H1 (cell line): ENCODE data around the gene LYL1. TPM values are rescaled to one million over a fixed set of nuclear protein-coding genes. Genes with fewer than 3 reads are reported as not detected.
A peak's percentile ranks its signal among the peaks of the same experiment; 100 is the strongest.

Experiments
- CTCF ChIA-PET: fragments of 300-600 bp; sonication (Branson Sonifier 250); formaldehyde crosslinking; loops from one replicate; lab custom pipeline; 2021; ENCODE audit not compliant: partially characterized antibody; lab: Charles Lee
- POLR2A ChIA-PET: fragments of 300-600 bp; sonication (Branson Sonifier 250); formaldehyde crosslinking; loops from one replicate; lab custom pipeline; 2021; ENCODE audit warnings: inconsistent platforms; ENCODE audit not compliant: partially characterized antibody; lab: Charles Lee
- DNase-seq, 2 experiments: peaks; one replicate each; pipeline versions ENCODE4 v3.0.0 to v3.0.0-alpha.2; 2010 to 2022; ENCODE audit warnings: low spot score in 2 of 2, low read depth in 1 of 2, mixed read lengths in 1 of 2
- FAIRE-seq: peaks from 2 replicates; lab custom pipeline; 2011; peaks lifted over from hg19 to GRCh38; lab: Jason Lieb, UNC
- H2AFZ ChIP-seq: 2 replicates; pipeline ENCODE4 v1.8.1; 2012; ENCODE audit warnings: low read length, inconsistent platforms
- H2AK5ac ChIP-seq: 2 replicates; pipeline ENCODE4 v1.6.1; 2013; ENCODE audit warnings: low read depth, low read length
- H2BK120ac ChIP-seq: replicated peaks from 2 replicates; pipeline ENCODE3; 2013; ENCODE audit warnings: low read depth, low read length, inconsistent platforms
- H2BK12ac ChIP-seq: 2 replicates; pipeline ENCODE4 v1.6.1; 2013; ENCODE audit warnings: low read depth, low read length
- H2BK15ac ChIP-seq: 2 replicates; pipeline ENCODE4 v1.6.1; 2013; ENCODE audit warnings: low read length
- H2BK20ac ChIP-seq: 2 replicates; pipeline ENCODE4 v1.6.1; 2013; ENCODE audit warnings: low read length
- H2BK5ac ChIP-seq: 2 replicates; pipeline ENCODE4 v1.6.1; 2013; ENCODE audit warnings: low read depth, low read length
- H3K14ac ChIP-seq: 2 replicates; pipeline ENCODE4 v1.6.1; 2013; ENCODE audit warnings: inconsistent platforms; ENCODE audit not compliant: insufficient read length
- H3K18ac ChIP-seq: 2 replicates; pipeline ENCODE4 v1.6.1; 2013; ENCODE audit warnings: low read length; ENCODE audit errors: extremely low read depth
- H3K23ac ChIP-seq: 2 replicates; pipeline ENCODE4 v1.6.1; 2013; ENCODE audit warnings: inconsistent platforms; ENCODE audit not compliant: insufficient read length
- H3K23me2 ChIP-seq: 2 replicates; pipeline ENCODE4 v1.6.1; 2013; ENCODE audit warnings: low read depth, low read length
- H3K27ac ChIP-seq: 2 replicates; pipeline ENCODE4 v1.6.1; 2011; ENCODE audit warnings: low read depth, low read length, inconsistent platforms
- H3K27me3 ChIP-seq, 4 experiments: replicated peaks in 1 of 4; 1 replicate in 1 of 4; 2 replicates in 3 of 4; pipeline versions ENCODE4 v1.6.1 to v1.8.1; 2011 to 2013; ENCODE audit warnings: low read length in 3 of 4, mild to moderate bottlenecking in 3 of 4, inconsistent platforms in 2 of 4, mixed read lengths in 2 of 4, moderate library complexity in 1 of 4; ENCODE audit not compliant: control insufficient read depth in 3 of 4, insufficient read depth in 3 of 4; ENCODE audit errors: extremely low read depth in 1 of 4
- H3K36me3 ChIP-seq, 4 experiments: 2 replicates each; pipeline versions ENCODE4 v1.6.1 to v1.8.1; 2011 to 2013; ENCODE audit warnings: mild to moderate bottlenecking in 4 of 4, low read length in 3 of 4, moderate library complexity in 2 of 4, control low read depth in 1 of 4, inconsistent platforms in 1 of 4; ENCODE audit not compliant: insufficient read depth in 4 of 4, control insufficient read depth in 2 of 4
- H3K4ac ChIP-seq: replicated peaks from 2 replicates; pipeline ENCODE3; 2013; ENCODE audit warnings: low read length, low read depth, mixed read lengths, inconsistent platforms; ENCODE audit not compliant: insufficient read length
- H3K4me1 ChIP-seq, 4 experiments: replicated peaks in 1 of 4; 1 replicate in 1 of 4; 2 replicates in 3 of 4; pipeline versions ENCODE4 v1.6.1 to v1.8.1; 2011 to 2013; ENCODE audit warnings: low read length in 3 of 4, inconsistent platforms in 2 of 4, mixed read lengths in 1 of 4; ENCODE audit not compliant: insufficient read depth in 4 of 4, control insufficient read depth in 3 of 4
- H3K4me2 ChIP-seq, 2 experiments: 2 replicates each; pipeline versions ENCODE4 v1.6.1 to v1.8.1; 2011 to 2013; ENCODE audit warnings: low read depth in 2 of 2, low read length in 2 of 2, control low read depth in 1 of 2, inconsistent platforms in 1 of 2, mild to moderate bottlenecking in 1 of 2; ENCODE audit not compliant: insufficient read depth in 1 of 2
- H3K4me3 ChIP-seq, 4 experiments: fragments of 200-600, 300-600 bp in 1 of 4; sonication (generic), shearing (Covaris generic), sonication (Bioruptor Twin) in 1 of 4; 2 replicates each; pipeline versions ENCODE4 v1.5.1 to v1.8.1; 2011 to 2016; ENCODE audit warnings: low read length in 4 of 4, low read depth in 3 of 4, control low read depth in 2 of 4, inconsistent platforms in 2 of 4, mild to moderate bottlenecking in 2 of 4, mixed read lengths in 1 of 4, moderate library complexity in 1 of 4; ENCODE audit not compliant: insufficient read depth in 2 of 4; ENCODE audit errors: extremely low read depth in 1 of 4
- H3K56ac ChIP-seq: replicated peaks from 2 replicates; pipeline ENCODE3; 2013; ENCODE audit warnings: low read depth, mild to moderate bottlenecking, mixed read lengths, low read length, inconsistent platforms; ENCODE audit not compliant: insufficient read length
- H3K79me1 ChIP-seq: 2 replicates; pipeline ENCODE4 v1.6.1; 2013; ENCODE audit warnings: low read depth, low read length, control low read depth
- H3K79me2 ChIP-seq, 2 experiments: 2 replicates each; pipeline versions ENCODE4 v1.6.1 to v1.8.1; 2012 to 2013; ENCODE audit warnings: low read length in 2 of 2, mild to moderate bottlenecking in 2 of 2, inconsistent platforms in 1 of 2; ENCODE audit not compliant: insufficient read depth in 2 of 2, control insufficient read depth in 1 of 2
- H3K9ac ChIP-seq, 4 experiments: replicated peaks in 1 of 4; 1 replicate in 1 of 4; 2 replicates in 3 of 4; pipeline versions ENCODE4 v1.6.1 to v1.8.1; 2011 to 2013; ENCODE audit warnings: low read depth in 3 of 4, low read length in 3 of 4, control low read depth in 2 of 4, mild to moderate bottlenecking in 2 of 4, moderate library complexity in 2 of 4, inconsistent platforms in 1 of 4; ENCODE audit errors: extremely low read depth in 1 of 4
- H3K9me3 ChIP-seq, 2 experiments: 2 replicates each; pipeline versions ENCODE4 v1.6.1 to v1.8.1; 2012 to 2013; ENCODE audit warnings: mild to moderate bottlenecking in 2 of 2, moderate library complexity in 2 of 2, control low read depth in 1 of 2, inconsistent platforms in 1 of 2, low read depth in 1 of 2, low read length in 1 of 2, mixed read lengths in 1 of 2; ENCODE audit not compliant: insufficient read depth in 2 of 2
- H4K20me1 ChIP-seq, 2 experiments: replicated peaks in 1 of 2; 2 replicates each; pipeline versions ENCODE3 to v1.8.1; 2011 to 2013; ENCODE audit warnings: inconsistent platforms in 2 of 2, low read length in 2 of 2, mild to moderate bottlenecking in 1 of 2; ENCODE audit not compliant: insufficient read depth in 2 of 2, control insufficient read depth in 1 of 2
- H4K5ac ChIP-seq: 2 replicates; pipeline ENCODE4 v1.6.1; 2013; ENCODE audit warnings: low read length, low read depth, mixed read lengths, inconsistent platforms; ENCODE audit not compliant: insufficient read length
- H4K8ac ChIP-seq: 2 replicates; pipeline ENCODE4 v1.8.0; 2013; ENCODE audit warnings: mild to moderate bottlenecking, moderate library complexity, low read length, inconsistent platforms; ENCODE audit not compliant: insufficient read depth; ENCODE audit errors: extremely low read depth
- H4K91ac ChIP-seq: replicated peaks from 2 replicates; pipeline ENCODE3; 2013; ENCODE audit warnings: low read length, mixed read lengths, inconsistent platforms; ENCODE audit not compliant: insufficient read length
- ASH2L ChIP-seq: fragments of 200-600, 300-600 bp; sonication (generic); IDR thresholded peaks from one replicate; pipeline ENCODE4 v1.7.1; 2017; ENCODE audit warnings: low read length
- BRCA1 ChIP-seq: IDR thresholded peaks from 2 replicates; pipeline ENCODE4 v1.6.1; 2012; ENCODE audit warnings: low read depth, low read length, improper control_type of control experiment
- MAFK ChIP-seq: IDR thresholded peaks from 2 replicates; pipeline ENCODE4 v1.6.1; 2012; ENCODE audit warnings: low read depth, mild to moderate bottlenecking, improper control_type of control experiment, low read length
- RAD21 ChIP-seq, 2 experiments: IDR thresholded peaks in 1 of 2; conservative IDR thresholded peaks in 1 of 2; 2 replicates each; pipeline ENCODE4 v1.6.1; 2011; ENCODE audit warnings: low read depth in 2 of 2, low read length in 2 of 2, improper control_type of control experiment in 1 of 2, inconsistent platforms in 1 of 2, mild to moderate bottlenecking in 1 of 2, moderate library complexity in 1 of 2
- RFX5 ChIP-seq: IDR thresholded peaks from 2 replicates; pipeline ENCODE4 v1.6.1; 2011; ENCODE audit warnings: low read depth, low read length, improper control_type of control experiment, borderline replicate concordance
- TAF1 ChIP-seq: IDR thresholded peaks from 2 replicates; pipeline ENCODE4 v1.6.1; 2011; ENCODE audit warnings: mild to moderate bottlenecking, low read depth, low read length
- TCF12 ChIP-seq: IDR thresholded peaks from 2 replicates; pipeline ENCODE4 v1.6.1; 2011; ENCODE audit warnings: low read depth, mild to moderate bottlenecking, low read length
- WGBS, 2 experiments: shearing (Covaris generic) in 1 of 2; methylation state at CpG; one replicate each; pipeline versions ENCODE4 v1.1.6 to v1.1.7; 2013 to 2015; ENCODE audit warnings: low lambda C conversion rate in 2 of 2, mixed read lengths in 2 of 2, inconsistent platforms in 1 of 2, low coverage in 1 of 2, missing lambda C conversion rate in 1 of 2; ENCODE audit not compliant: insufficient replicate concordance in 2 of 2, insufficient coverage in 1 of 2, insufficient read length in 1 of 2; ENCODE audit errors: extremely low coverage in 1 of 2, missing lambda C conversion rate in 1 of 2; 5-methylcytosine and 5-hydroxymethylcytosine counted together
- polyA plus RNA-seq, 7 experiments: library from polyadenylated mRNA; depleted of rRNA in 3 of 7; stranded (reverse) in 5 of 7; unstranded in 2 of 7; fragments of >200 nt in 5 of 7; fragments of 200-250 nt in 2 of 7; gene quantifications; 1 replicate in 5 of 7; 2 replicates in 1 of 7; 4 replicates in 1 of 7; pipeline versions ENCODE4 v1.2.1 to v1.2.3, GENCODE V29; 2011 to 2013; ENCODE audit warnings: missing spikeins in 2 of 7, mixed read lengths in 2 of 7
- total RNA-seq: library from RNA; stranded (reverse); fragmentation: NEBNext Ultra II Directional; extraction: Animal tissue kit (Norgen Biotek cat#: 25700); gene quantifications from 2 replicates; pipeline ENCODE4 v1.2.1, GENCODE V29; 2021
- TF ChIP-seq, protein P1 (sequence below): IDR thresholded peaks from 2 replicates; pipeline ENCODE4 v1.6.1; 2012; ENCODE audit warnings: low read length, inconsistent platforms
- TF ChIP-seq, protein P2 (sequence below): IDR thresholded peaks from 2 replicates; pipeline ENCODE4 v1.6.1; 2012; ENCODE audit warnings: inconsistent platforms
- TF ChIP-seq, protein P3 (sequence below): IDR thresholded peaks from 2 replicates; pipeline ENCODE4 v1.6.1; 2012; ENCODE audit warnings: inconsistent platforms

LYL1 gene
- total and polyA plus RNA-seq, 2 of the 8 experiments (the other 6 are each of a cell fraction or from before 2014, with no cell fraction given) = 0.58 to 0.76 TPM

DNA sequence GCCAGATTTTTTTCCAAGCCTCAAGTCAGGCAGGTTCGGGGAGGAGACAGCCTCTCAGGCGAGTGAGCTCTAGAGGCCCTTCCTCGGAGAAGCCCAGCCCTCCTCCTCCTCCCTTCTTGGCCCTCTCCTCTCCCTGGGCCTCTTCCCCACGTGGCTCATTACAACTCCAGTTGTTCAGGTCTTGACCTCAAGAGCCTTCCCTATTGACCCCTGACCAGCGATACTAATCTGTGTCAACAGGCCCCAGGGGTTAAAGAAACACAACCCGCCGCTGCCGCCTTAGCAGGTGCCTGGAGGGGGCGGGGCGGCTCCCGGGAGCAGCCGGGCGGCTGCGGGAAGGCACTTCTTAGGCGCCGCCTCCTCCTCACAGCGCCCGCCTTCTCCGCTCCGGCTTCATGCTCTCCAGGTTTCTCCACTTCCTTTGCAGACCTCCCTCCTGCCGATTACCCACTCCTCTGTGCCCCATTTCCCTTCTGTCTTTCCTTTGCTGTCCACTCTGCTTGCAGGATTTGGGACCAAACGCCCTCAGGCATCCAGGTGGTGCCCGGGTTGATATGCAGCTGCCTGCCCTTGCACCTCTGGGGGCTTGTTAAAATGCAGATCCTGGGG, 51.0 kb downstream of the LYL1 start:
- no peak overlapping the region for H3K27ac ChIP-seq
- no peaks in the 10 kb centered on the region for H3K9me3 ChIP-seq
- H2BK20ac ChIP-seq = no peak overlapping the region
- no peak overlapping the region for H3K9ac ChIP-seq
- no peak overlapping the region for H3K23ac ChIP-seq
- peak overlapping the region; percentile 60; the same call in 1 of the 2 replicates for H2AK5ac ChIP-seq
- H2BK15ac ChIP-seq = no peak overlapping the region
- no peak overlapping the region for H4K5ac ChIP-seq
- H3K4me1 ChIP-seq = peaks cover 7 to 38% (median 35%) of the 10 kb centered on the region in 4 experiments
- peak overlapping the region in 2 of 4 experiments; percentile 7 to 17; a peak in 3 of 8 replicates for H3K4me3 ChIP-seq
- peaks cover 6% of the 10 kb centered on the region; the same call in 1 of the 2 replicates for H3K23me2 ChIP-seq
- FAIRE-seq = peak; percentile 19
- peak overlapping the region; percentile 48 to 53 for H3K4me2 ChIP-seq
- no peak overlapping the region for H3K56ac ChIP-seq
- peaks cover 19% of the 10 kb centered on the region in 2 experiments for H4K20me1 ChIP-seq
- H4K91ac ChIP-seq = no peak overlapping the region
- peaks cover 79 to 100% (median 95%) of the 10 kb centered on the region in 4 experiments for H3K27me3 ChIP-seq
- peak in 1 of 2 experiments; percentile 85 for DNase-seq
- ChIA-PET POLR2A (interaction anchor here (0.6 to 1.6 kb wide), 3 partner anchors 27 to 101 kb away, joined by 3 to 4 read pairs (median 3); no protein-coding TSS in a partner anchor), CTCF (interaction anchor here (1.1 to 48.8 kb wide), 8 partner anchors 1 to 86 kb away, joined by 3 to 1145 read pairs (median 72); no protein-coding TSS in a partner anchor)
- H3K14ac ChIP-seq = no peak overlapping the region
- H2BK120ac ChIP-seq = no peak overlapping the region
- H2BK5ac ChIP-seq = no peak overlapping the region
- H3K36me3 ChIP-seq = no peaks in the 10 kb centered on the region
- no peak overlapping the region for H2BK12ac ChIP-seq
- no peak overlapping the region for H3K18ac ChIP-seq
- H4K8ac ChIP-seq = no peak overlapping the region
- no peak overlapping the region for H2AFZ ChIP-seq
- 1% methylated on average over 23 of the region's 23 CpGs; no CpG with 5 or more reads in 1 of the 2 experiments for WGBS, 2 experiments
- no peaks in the 10 kb centered on the region for H3K79me1 ChIP-seq
- no peaks in the 10 kb centered on the region for H3K79me2 ChIP-seq
- no peak overlapping the region for H3K4ac ChIP-seq
- TF ChIP-seq, protein P1, sequence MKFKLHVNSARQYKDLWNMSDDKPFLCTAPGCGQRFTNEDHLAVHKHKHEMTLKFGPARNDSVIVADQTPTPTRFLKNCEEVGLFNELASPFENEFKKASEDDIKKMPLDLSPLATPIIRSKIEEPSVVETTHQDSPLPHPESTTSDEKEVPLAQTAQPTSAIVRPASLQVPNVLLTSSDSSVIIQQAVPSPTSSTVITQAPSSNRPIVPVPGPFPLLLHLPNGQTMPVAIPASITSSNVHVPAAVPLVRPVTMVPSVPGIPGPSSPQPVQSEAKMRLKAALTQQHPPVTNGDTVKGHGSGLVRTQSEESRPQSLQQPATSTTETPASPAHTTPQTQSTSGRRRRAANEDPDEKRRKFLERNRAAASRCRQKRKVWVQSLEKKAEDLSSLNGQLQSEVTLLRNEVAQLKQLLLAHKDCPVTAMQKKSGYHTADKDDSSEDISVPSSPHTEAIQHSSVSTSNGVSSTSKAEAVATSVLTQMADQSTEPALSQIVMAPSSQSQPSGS = no peak
- TF ChIP-seq TCF12 = peak; percentile 94
- TF ChIP-seq, protein P2, sequence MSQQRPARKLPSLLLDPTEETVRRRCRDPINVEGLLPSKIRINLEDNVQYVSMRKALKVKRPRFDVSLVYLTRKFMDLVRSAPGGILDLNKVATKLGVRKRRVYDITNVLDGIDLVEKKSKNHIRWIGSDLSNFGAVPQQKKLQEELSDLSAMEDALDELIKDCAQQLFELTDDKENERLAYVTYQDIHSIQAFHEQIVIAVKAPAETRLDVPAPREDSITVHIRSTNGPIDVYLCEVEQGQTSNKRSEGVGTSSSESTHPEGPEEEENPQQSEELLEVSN = no peak
- TF ChIP-seq RFX5 = no peak
- TF ChIP-seq MAFK = no peak
- no peak for TF ChIP-seq TAF1
- TF ChIP-seq, protein P3, sequence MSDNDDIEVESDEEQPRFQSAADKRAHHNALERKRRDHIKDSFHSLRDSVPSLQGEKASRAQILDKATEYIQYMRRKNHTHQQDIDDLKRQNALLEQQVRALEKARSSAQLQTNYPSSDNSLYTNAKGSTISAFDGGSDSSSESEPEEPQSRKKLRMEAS = peak; percentile 61; the same call in 1 of the 2 replicates
- TF ChIP-seq RAD21 (IDR thresholded peaks at IDR 0.05 in 1 of 2, conservative IDR thresholded peaks at IDR 0.05 in 1 of 2; ENCODE audit: low read depth in 2 of 2, low read length in 2 of 2) = no peak
- TF ChIP-seq BRCA1 = no peak
- TF ChIP-seq ASH2L = no peak
